Osteoblast (primary cell): ENCODE results near the gene SPC24. TPM values are rescaled to one million over a fixed set of nuclear protein-coding genes. Genes with fewer than 3 reads are reported as not detected.
"Not testable (repeated sequence)": the region's sequence is repeated elsewhere in the genome, so short reads cannot be mapped to it uniquely, and the experiment has no call there.

Experiments used
- DNase-seq: peaks from one replicate; pipeline ENCODE4 v3.0.0; 2011; ENCODE audit warnings: low spot score, mixed read lengths; ENCODE audit not compliant: insufficient read length; ENCODE audit errors: missing footprints
- H2AFZ ChIP-seq: 2 replicates; pipeline ENCODE4 v1.6.0; 2011; ENCODE audit warnings: mild to moderate bottlenecking, low read length
- H3K27ac ChIP-seq: 2 replicates; pipeline ENCODE4 v1.5.1; 2011; ENCODE audit warnings: mild to moderate bottlenecking, low read depth, low read length, moderate library complexity
- H3K27me3 ChIP-seq: 2 replicates; pipeline ENCODE4 v1.6.0; 2012; ENCODE audit warnings: mild to moderate bottlenecking, control low read depth, inconsistent platforms, low read length, moderate library complexity; ENCODE audit not compliant: insufficient read depth
- H3K36me3 ChIP-seq: 2 replicates; pipeline ENCODE4 v1.5.1; 2011; ENCODE audit warnings: mild to moderate bottlenecking, low read length, control low read depth, moderate library complexity; ENCODE audit not compliant: insufficient read depth
- H3K4me1 ChIP-seq: 2 replicates; pipeline ENCODE4 v1.5.1; 2011; ENCODE audit warnings: mild to moderate bottlenecking, low read length, control low read depth, moderate library complexity; ENCODE audit not compliant: insufficient read depth
- H3K4me2 ChIP-seq: 2 replicates; pipeline ENCODE4 v1.6.0; 2011; ENCODE audit warnings: mild to moderate bottlenecking, low read length; ENCODE audit not compliant: insufficient read depth
- H3K4me3 ChIP-seq: fragments of 200-600 bp; sonication (generic); 3 replicates; pipeline ENCODE4 v1.5.1; 2012; ENCODE audit warnings: mild to moderate bottlenecking, low read length, inconsistent platforms; ENCODE audit not compliant: insufficient read depth
- H3K79me2 ChIP-seq: 2 replicates; pipeline ENCODE4 v1.6.0; 2012; ENCODE audit warnings: mild to moderate bottlenecking, low read length, control low read depth, inconsistent platforms; ENCODE audit not compliant: insufficient read depth
- H3K9me3 ChIP-seq: 2 replicates; pipeline ENCODE4 v1.5.1; 2011; ENCODE audit warnings: low read depth, low read length, control low read depth
- H4K20me1 ChIP-seq: 2 replicates; pipeline ENCODE4 v1.6.0; 2012; ENCODE audit warnings: mild to moderate bottlenecking, low read length, control low read depth; ENCODE audit not compliant: insufficient read depth
- CTCF ChIP-seq: IDR thresholded peaks from 2 replicates; pipeline ENCODE4 v1.5.1; 2011; ENCODE audit warnings: mild to moderate bottlenecking, low read depth, low read length, moderate library complexity; ENCODE audit errors: extremely low read depth
- total RNA-seq: library from RNA; depleted of rRNA; stranded (reverse); fragments of >200 nt; gene quantifications from 2 replicates; pipeline ENCODE4 v1.2.3, GENCODE V29; 2012

The SPC24 gene
- total RNA-seq, 1 donor, result 5.4 TPM

DNA sequence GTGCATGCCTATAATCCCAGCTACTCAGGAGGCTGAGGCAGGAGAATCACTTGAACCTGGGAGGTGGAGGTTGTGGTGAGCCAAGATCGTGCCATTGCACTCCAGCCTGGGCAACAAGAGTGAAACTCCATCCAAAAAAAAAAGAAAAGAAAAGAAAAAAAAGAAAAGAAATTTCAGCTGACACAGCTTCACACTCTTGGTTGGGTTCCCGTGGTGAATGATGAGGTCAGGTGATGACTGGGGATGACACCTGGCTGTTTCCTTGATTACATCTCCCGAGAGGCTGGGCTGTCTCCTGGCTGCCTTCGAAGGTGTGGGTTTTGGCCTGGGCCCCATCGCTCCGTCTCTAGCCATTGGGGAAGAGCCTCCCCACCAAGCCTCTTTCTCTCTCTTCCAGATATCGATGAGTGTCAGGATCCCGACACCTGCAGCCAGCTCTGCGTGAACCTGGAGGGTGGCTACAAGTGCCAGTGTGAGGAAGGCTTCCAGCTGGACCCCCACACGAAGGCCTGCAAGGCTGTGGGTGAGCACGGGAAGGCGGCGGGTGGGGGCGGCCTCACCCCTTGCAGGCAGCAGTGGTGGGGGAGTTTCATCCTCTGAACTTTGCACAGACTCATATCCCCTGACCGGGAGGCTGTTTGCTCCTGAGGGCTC, 44.3 kb downstream of the SPC24 start:
- H4K20me1 ChIP-seq, result peaks cover 3% of the 10 kb centered on the region
- H3K27ac ChIP-seq, result no peak overlapping the region
- H3K79me2 ChIP-seq, result peaks cover 9% of the 10 kb centered on the region
- no peaks in the 10 kb centered on the region for H3K4me1 ChIP-seq
- H3K9me3 ChIP-seq, result no peaks in the 10 kb centered on the region
- H3K27me3 ChIP-seq, result no peaks in the 10 kb centered on the region
- H3K36me3 ChIP-seq, result peaks cover 81% of the 10 kb centered on the region
- peak; percentile 74 for DNase-seq
- no peak overlapping the region for H2AFZ ChIP-seq
- H3K4me3 ChIP-seq, result no peak overlapping the region
- H3K4me2 ChIP-seq, result no peak overlapping the region
- no peak for TF ChIP-seq CTCF

DNA sequence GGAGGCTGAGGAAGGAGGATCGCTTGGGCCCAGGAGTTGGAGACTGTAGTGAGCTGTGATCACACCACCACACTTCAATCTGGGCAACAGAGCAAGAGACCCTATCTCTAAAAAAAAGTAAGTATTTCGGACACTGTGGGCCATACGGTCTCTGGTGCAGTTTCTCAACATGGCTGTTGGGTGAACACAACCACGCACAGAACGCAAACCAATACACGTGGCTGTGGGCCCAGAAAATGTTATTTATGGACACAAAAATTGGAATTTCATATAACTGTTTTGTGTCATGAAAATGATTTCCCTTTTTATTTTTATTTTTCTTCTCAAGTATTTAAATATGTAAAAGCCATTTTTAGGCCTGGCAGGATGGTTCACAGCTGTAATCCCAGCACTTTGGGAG, 46.8 kb downstream of the SPC24 start:
- Histone ChIP-seq H3K27ac (no peak overlapping the region), H3K4me2 (no peak overlapping the region), H3K79me2 (peaks cover 19% of the 10 kb centered on the region), H3K9me3 (no peaks in the 10 kb centered on the region), H2AFZ (no peak overlapping the region), H3K27me3 (no peaks in the 10 kb centered on the region), H4K20me1 (peaks cover 9% of the 10 kb centered on the region), H3K4me3 (no peak overlapping the region), H3K36me3 (peaks cover 87% of the 10 kb centered on the region), H3K4me1 (no peaks in the 10 kb centered on the region)
- no peak for DNase-seq
- no peak for TF ChIP-seq CTCF

DNA sequence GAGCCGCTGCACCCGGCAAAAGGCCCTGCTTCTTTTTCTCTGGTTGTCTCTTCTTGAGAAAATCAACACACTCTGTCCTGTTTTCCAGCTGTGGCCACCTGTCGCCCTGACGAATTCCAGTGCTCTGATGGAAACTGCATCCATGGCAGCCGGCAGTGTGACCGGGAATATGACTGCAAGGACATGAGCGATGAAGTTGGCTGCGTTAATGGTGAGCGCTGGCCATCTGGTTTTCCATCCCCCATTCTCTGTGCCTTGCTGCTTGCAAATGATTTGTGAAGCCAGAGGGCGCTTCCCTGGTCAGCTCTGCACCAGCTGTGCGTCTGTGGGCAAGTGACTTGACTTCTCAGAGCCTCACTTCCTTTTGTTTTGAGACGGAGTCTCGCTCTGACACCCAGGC, 49.1 kb downstream of the SPC24 start:
- no peaks in the 10 kb centered on the region for H3K27me3 ChIP-seq
- no peaks in the 10 kb centered on the region for H3K9me3 ChIP-seq
- H3K4me2 ChIP-seq, result no peak overlapping the region
- no peak for DNase-seq
- peaks cover 89% of the 10 kb centered on the region for H3K36me3 ChIP-seq
- no peak overlapping the region for H3K4me3 ChIP-seq
- no peak overlapping the region for H3K27ac ChIP-seq
- H3K79me2 ChIP-seq, result peaks cover 26% of the 10 kb centered on the region
- no peaks in the 10 kb centered on the region for H3K4me1 ChIP-seq
- peaks cover 14% of the 10 kb centered on the region for H4K20me1 ChIP-seq
- no peak for TF ChIP-seq CTCF
- H2AFZ ChIP-seq, result no peak overlapping the region

DNA sequence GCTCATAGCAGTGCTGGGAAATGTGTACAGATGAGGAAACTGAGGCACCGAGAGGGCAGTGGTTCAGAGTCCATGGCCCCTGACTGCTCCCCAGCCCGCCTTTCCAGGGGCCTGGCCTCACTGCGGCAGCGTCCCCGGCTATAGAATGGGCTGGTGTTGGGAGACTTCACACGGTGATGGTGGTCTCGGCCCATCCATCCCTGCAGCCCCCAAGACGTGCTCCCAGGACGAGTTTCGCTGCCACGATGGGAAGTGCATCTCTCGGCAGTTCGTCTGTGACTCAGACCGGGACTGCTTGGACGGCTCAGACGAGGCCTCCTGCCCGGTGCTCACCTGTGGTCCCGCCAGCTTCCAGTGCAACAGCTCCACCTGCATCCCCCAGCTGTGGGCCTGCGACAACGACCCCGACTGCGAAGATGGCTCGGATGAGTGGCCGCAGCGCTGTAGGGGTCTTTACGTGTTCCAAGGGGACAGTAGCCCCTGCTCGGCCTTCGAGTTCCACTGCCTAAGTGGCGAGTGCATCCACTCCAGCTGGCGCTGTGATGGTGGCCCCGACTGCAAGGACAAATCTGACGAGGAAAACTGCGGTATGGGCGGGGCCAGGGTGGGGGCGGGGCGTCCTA, 50.5 kb downstream of the SPC24 start:
- TF ChIP-seq CTCF, result no peak
- H4K20me1 ChIP-seq, result peaks cover 13% of the 10 kb centered on the region
- H3K9me3 ChIP-seq, result no peaks in the 10 kb centered on the region

GRCh38 chr19:11103667-11104066, 51.9 kb downstream of the SPC24 start:
- H3K79me2 ChIP-seq, result peaks cover 47% of the 10 kb centered on the region
- not testable (repeated sequence) for H3K4me3 ChIP-seq

More for the DNA sequence above, 50.5 kb downstream of the SPC24 start:
- peaks cover 32% of the 10 kb centered on the region for H3K79me2 ChIP-seq
- H3K27ac ChIP-seq, result no peak overlapping the region
- H3K36me3 ChIP-seq, result peaks cover 85% of the 10 kb centered on the region
- no peak overlapping the region for H2AFZ ChIP-seq
- no peaks in the 10 kb centered on the region for H3K27me3 ChIP-seq
- no peaks in the 10 kb centered on the region for H3K4me1 ChIP-seq
- peak; percentile 22 for DNase-seq
- no peak overlapping the region for H3K4me2 ChIP-seq
- no peak overlapping the region for H3K4me3 ChIP-seq

More at GRCh38 chr19:11103667-11104066, 51.9 kb downstream of the SPC24 start:
- not testable (repeated sequence) for H2AFZ ChIP-seq, H3K4me2 ChIP-seq, H3K9me3 ChIP-seq, H3K27me3 ChIP-seq, H3K4me1 ChIP-seq, H3K27ac ChIP-seq
- H4K20me1 ChIP-seq, result peaks cover 18% of the 10 kb centered on the region
- H3K36me3 ChIP-seq, result peaks cover 83% of the 10 kb centered on the region
- peak; percentile 17 for DNase-seq
